Activated naive CD4-positive, alpha-beta T cell treated with anti-CD3 and anti-CD28 coated beads, Interleukin-2, amount 50 U/mL, for 24 hours (primary cell): ENCODE data around the gene PITPNM1.

Experiments used
- H3K27ac Mint-ChIP-seq: one replicate; pipeline ENCODE4 v1.8.0; 2021; ENCODE audit warnings: mild to moderate bottlenecking, mixed read lengths
- H3K27me3 Mint-ChIP-seq: one replicate; pipeline ENCODE4 v1.8.0; 2021; ENCODE audit warnings: mixed read lengths
- H3K36me3 Mint-ChIP-seq: one replicate; pipeline ENCODE4 v1.8.0; 2021; ENCODE audit warnings: mixed read lengths
- H3K4me1 Mint-ChIP-seq: one replicate; pipeline ENCODE4 v1.8.0; 2021; ENCODE audit warnings: mixed read lengths
- H3K4me3 Mint-ChIP-seq: one replicate; pipeline ENCODE4 v1.8.0; 2021; ENCODE audit warnings: mild to moderate bottlenecking, mixed read lengths
- H3K9me3 Mint-ChIP-seq: one replicate; pipeline ENCODE4 v1.8.0; 2021; ENCODE audit warnings: mixed read lengths

Gene PITPNM1

DNA sequence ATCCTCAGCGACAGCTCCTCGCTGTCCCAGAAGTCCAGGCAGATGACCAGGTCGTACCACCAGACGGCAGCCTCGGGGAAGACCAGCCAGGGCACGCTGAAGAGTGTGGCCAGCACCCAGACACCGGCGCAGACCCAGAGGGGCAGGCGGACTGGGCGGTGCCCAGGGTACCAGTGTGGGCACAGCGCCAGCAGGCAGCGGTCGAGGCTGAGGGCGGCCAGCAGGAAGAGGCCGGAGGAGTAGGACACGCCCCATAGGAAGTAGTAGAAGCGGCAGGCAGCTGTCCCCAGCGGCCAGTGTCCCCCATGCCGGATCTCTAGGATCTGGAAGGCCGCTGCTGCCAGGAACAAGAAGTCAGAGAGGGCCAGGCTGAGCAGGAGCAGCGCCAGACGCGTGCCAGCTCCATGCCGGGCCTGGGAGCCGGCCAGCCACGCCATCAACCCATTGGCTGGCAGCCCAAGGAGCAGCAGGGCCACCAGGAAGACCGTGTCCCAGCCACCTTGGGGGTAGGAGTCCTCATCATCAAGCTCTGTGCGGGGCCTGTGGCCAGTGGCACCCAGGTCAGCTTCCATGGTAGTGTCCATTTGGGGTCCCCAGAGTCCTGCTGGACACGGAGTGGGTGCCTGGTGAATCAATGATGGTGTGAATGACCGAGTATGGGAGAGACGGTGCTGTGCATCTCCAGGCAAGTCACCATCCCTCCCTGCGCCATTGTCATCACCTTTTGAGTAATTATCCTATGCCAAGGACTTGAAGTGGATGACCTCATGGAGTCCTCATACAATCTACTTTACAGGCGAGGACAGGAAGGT is 52.8 kb downstream of the PITPNM1 start, which contains the start of gene GPR152:
TSS of gene GPR152 (minus strand) at position 589 of the 812 bp plus-strand sequence. CDS start at position 584, 5 bp downstream.
- Mint-ChIP-seq H3K27me3 (no peaks in the 10 kb centered on the region), H3K36me3 (no peaks in the 10 kb centered on the region), H3K4me3 (no peak within 1 kb of the TSS), H3K27ac (peak within 1 kb of the TSS; percentile 30), H3K9me3 (no peaks in the 10 kb centered on the region), H3K4me1 (peaks cover 26% of the 10 kb centered on the region)

- H3K4me1 Mint-ChIP-seq = peaks cover 30% of the 10 kb centered on the region
- no peak overlapping the region for H3K27ac Mint-ChIP-seq
- H3K27me3 Mint-ChIP-seq = no peaks in the 10 kb centered on the region
- no peak overlapping the region for H3K4me3 Mint-ChIP-seq
- no peaks in the 10 kb centered on the region for H3K36me3 Mint-ChIP-seq
- no peaks in the 10 kb centered on the region for H3K9me3 Mint-ChIP-seq
Measured at GRCh38 chr11:67451658-67451976, 53.5 kb downstream of the PITPNM1 start.

- no peaks in the 10 kb centered on the region for H3K27me3 Mint-ChIP-seq
- H3K4me1 Mint-ChIP-seq = peaks cover 36% of the 10 kb centered on the region
- no peak overlapping the region for H3K27ac Mint-ChIP-seq
- no peaks in the 10 kb centered on the region for H3K9me3 Mint-ChIP-seq
- H3K4me3 Mint-ChIP-seq = no peak overlapping the region
- no peaks in the 10 kb centered on the region for H3K36me3 Mint-ChIP-seq
Measured at GRCh38 chr11:67450796-67451657, 54.1 kb downstream of the PITPNM1 start.

DNA sequence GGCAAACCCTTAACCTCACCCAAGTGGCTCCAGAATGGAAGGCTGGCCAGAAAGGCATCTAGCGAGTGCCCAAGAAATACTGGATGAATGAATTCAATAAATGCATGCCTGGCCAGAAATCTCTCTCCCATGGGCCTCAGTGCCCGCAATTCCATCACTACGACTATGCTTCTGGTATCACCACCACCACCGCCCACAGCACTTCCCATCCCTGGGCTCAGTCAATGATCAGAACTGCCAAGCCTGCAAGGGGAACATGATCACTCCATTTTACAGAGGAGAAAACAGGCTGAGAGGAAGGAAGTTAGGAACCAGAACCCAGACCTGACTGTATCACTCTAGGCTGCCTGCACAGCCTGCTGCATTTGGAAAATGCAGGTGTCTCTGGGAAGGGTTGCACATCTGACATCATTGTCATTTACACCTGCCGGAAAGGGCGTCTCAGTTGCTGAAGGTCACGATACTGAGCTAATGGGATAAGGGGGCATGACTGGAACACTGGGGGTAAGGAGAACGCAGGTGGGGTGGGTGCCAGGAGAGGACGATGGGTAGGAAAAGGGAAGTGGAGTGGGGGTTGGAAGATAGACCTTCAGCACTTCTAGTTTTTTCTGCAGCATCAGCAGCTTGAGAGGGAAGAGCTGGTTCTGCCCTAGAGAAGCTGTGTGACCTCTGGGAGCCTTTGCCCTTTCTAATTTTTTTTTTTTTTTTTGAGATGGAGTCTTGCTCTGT is 55.9 kb downstream of the PITPNM1 start:
- no peaks in the 10 kb centered on the region for H3K27me3 Mint-ChIP-seq
- peaks cover 54% of the 10 kb centered on the region for H3K4me1 Mint-ChIP-seq
- peak overlapping the region; percentile 72 for H3K27ac Mint-ChIP-seq
- H3K4me3 Mint-ChIP-seq = no peak overlapping the region
- no peaks in the 10 kb centered on the region for H3K9me3 Mint-ChIP-seq
- no peaks in the 10 kb centered on the region for H3K36me3 Mint-ChIP-seq

DNA sequence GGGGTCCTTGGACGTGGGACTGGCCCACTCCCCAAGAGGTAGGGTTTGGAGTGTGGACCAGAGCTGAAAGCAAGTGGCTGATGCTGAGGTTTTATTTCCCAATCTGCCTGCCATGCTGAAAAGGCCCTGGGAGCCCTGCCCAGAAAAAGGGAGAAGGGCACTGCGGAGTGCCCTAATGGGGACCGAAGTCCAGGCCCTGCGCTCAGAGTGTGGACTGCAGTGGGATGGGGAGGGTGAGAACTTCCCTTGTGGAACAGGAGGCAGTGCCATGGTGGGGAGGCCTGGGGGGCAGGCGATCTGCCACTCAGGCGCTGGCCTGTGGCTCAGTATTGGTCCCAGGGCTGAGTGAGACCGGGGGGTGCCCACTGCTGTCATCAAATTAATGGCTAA is 56.9 kb downstream of the PITPNM1 start:
- H3K36me3 Mint-ChIP-seq = no peaks in the 10 kb centered on the region
- no peak overlapping the region for H3K27ac Mint-ChIP-seq
- H3K27me3 Mint-ChIP-seq = no peaks in the 10 kb centered on the region
- H3K4me1 Mint-ChIP-seq = peaks cover 59% of the 10 kb centered on the region
- peak overlapping the region; percentile 23 for H3K4me3 Mint-ChIP-seq
- H3K9me3 Mint-ChIP-seq = no peaks in the 10 kb centered on the region

DNA sequence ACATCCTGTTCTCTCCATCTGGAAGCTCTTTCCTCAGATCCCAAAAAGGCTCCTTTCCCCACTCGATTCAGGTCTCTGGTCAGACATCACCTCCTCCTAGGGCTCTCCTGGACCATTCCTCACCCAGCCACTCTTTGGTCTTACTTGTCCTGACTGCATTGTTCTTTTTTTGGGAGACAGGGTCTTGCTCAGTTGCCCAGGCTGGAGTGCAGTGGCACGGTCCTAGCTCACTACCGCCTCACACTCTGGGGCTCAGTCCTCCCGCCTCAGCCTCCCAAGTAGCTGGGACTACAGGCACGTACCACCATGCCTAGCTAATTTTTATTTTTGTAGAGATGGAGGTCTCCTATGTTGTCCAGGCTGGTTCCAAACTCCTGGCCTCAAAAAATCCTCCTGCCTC is 59.6 kb downstream of the PITPNM1 start:
- peaks cover 78% of the 10 kb centered on the region for H3K4me1 Mint-ChIP-seq
- peak overlapping the region; percentile 57 for H3K27ac Mint-ChIP-seq
- H3K4me3 Mint-ChIP-seq = peak overlapping the region; percentile 79
- H3K27me3 Mint-ChIP-seq = no peaks in the 10 kb centered on the region
- H3K36me3 Mint-ChIP-seq = no peaks in the 10 kb centered on the region
- H3K9me3 Mint-ChIP-seq = no peaks in the 10 kb centered on the region

DNA sequence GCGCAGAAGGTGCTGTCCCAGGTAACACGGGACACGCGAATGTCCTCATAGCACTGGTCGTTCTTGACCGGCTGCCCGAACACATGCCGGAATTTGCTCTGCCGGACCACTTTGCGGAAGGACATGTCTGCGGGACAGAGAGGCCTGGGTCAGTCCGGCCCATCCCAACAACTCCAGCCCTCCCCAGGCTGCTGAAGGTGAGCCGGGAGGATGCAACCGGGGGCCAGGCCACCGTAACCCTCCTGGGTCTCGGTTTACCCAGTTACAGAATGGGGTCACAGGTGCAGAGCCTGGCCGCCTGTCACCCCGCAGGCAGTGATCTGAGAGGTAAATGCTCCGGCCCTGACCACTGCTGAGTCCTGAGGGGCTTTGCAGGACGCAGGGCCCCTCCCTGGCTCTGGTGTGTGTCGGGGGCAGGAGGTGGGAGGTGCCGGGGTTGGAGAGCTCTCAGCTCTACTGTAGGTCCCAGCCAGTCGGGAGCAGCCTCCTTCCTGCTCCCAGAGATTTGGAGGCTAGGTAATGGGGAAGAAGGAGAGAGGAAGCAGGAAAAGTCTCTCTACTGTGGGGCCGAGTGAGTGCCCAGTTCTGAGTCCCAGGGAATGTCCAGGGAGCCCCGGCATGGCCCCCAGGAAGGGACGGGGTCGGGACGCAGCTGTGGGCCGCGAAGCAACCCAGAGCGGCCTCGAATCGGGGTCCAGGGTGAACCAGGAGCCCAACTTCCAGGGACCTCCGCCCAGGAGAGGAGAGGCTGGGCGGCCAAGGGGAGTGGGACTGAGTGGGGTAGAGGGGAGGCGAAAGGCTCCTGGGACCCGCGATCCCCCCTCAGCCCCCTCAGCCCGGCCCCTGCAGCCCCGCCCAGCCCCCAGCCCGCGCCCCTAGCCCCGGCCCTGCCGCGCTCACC is 62.4 kb downstream of the PITPNM1 start:
- Mint-ChIP-seq H3K36me3 (no peaks in the 10 kb centered on the region), H3K4me1 (peaks cover 77% of the 10 kb centered on the region), H3K9me3 (no peaks in the 10 kb centered on the region), H3K4me3 (peak overlapping the region; percentile 58), H3K27me3 (no peaks in the 10 kb centered on the region), H3K27ac (peak overlapping the region; percentile 35)
